GM19035 (cell line): ENCODE measurements around the gene RPL9.
"Not testable (repeated sequence)": the region's sequence is repeated elsewhere in the genome, so short reads cannot be mapped to it uniquely, and the experiment has no call there.

Source experiments
- ATAC-seq: cut with Tn5 transposase; IDR thresholded peaks from one replicate; pipeline ENCODE4 v1.9.1; 2021; ENCODE audit not compliant: unreplicated experiment

RPL9 gene

DNA sequence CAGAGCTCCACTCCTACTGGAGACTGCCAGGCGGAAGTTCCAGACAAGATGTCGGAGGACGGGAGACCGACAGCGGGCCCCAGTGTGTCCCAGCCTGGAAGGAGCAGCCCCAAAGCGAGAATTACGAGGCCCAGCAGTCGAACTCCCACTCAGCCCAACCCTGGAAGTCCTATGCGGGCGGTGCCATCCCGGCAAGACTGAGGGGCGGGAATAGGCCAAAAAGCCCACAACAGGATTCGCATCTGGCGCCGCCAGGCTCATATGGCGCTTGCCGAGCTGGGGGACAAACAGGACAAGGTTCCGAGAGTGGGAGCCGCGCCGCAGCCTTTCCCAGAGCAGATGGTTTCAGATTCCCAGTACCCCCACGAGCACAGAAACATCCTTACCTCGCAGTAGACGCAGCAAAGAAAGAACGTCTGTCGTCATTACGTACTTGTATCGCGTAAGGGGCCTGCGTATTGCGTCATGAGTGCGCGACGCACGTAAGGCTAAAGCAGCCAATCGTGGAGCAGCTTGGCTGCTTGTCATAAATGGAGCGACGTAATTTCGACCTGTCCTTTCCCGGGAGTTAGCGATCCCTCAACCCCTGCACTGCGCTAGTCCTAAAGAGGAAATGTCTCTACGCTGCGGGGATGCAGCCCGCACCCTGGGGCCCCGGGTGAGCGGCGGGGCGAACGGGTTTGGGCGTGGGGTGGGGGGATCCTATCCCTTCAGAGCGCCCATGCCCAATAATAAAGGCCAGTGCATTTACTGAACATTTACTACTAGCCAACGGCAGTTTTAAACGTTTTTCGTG lies at the start of gene RPL9, which contains the start of gene LIAS:
Gene RPL9, minus strand, starts transcription at position 418 of the 796 bp plus-strand sequence. CDS start 483 bp downstream, outside the sequence.
Gene LIAS, plus strand, starts transcription at position 552 of the 796 bp plus-strand sequence. Its CDS starts 62 bp downstream, at position 614.
- ATAC-seq, result peak; percentile 93

DNA sequence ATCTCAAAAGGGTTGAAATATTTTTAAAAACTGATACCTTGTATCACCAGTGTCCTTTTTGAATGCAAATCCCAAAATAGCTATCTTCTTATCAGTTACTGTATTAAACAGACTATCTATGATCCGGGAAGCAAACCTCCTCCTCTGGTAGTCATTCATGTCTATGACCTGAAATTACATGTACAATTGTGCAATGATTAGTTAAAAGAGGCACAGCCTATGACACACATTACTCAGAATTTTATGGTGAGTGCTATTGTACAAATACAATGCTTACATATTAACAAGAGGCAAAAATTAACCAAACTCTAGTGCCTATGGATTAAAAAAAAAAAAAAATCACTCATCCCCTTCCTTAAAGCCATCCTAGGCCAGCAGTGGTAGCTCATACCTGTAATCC lies 46.9 kb upstream of the RPL9 start:
- ATAC-seq, result no peak

DNA sequence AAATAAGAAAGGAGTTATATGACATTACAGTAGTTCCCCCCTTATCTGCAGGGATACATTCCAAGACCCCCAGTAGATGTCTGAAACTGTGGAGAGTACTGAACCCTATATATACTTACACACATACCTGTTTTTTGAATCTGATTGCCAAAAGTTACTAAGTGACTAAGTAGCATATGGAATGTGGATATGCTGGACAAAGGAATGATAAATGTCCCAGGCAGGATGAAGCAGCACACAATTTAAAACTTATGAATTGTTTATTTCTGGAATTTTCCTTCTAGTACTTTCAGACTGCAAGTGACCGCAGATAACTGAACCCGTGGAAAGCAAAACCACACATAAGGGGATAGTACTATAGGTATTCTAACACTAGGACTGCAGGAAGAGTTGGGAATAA lies 45.8 kb upstream of the RPL9 start:
- ATAC-seq, result no peak

DNA sequence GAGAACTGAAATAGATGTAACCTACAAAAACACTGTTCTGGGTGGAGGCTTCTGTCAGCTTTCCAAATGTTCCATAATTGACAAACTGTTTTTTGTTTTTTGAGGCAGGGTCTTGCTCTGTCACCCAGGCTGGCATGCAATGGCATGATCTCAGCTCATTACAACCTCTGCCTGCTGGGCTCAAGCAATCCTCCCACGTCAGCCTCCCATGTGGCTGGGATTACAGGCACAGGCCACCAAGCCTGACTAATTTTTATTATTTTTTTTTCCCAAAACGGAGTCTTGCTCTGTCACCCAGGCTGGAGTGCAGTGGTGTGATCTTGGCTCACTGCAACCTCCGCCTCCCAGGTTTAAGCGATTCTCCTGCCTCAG lies 43.9 kb upstream of the RPL9 start:
- ATAC-seq, result not testable (repeated sequence)

DNA sequence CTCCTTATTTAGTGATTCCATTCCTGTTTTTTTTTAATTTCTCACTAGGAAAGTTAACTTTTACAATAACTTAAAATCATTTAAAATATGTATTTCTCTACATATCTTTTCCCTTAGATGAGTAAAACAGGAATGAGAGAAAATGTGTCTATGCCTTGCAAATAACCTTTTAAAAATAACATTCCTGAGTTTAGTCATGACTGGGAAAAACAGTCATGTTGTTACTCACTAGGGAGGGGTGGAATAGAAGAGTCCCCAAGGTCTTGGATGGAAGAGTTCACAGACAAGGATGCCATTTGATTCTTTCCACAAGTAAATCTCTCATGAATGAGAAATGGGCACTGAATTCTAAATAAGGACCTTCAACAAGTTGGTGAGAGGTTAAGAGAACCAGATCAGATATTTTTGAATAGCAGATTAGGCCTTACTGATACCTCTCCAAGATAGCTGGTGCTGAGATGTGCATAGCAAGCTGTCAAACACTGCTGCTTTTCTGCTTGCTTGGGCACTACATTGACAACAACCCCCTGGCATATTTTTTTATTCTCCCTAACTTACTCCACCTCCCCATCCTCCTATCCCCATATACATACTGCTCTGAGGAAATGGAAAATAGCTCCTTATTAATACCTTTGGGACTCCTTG lies 43.4 kb upstream of the RPL9 start:
- no peak for ATAC-seq

DNA sequence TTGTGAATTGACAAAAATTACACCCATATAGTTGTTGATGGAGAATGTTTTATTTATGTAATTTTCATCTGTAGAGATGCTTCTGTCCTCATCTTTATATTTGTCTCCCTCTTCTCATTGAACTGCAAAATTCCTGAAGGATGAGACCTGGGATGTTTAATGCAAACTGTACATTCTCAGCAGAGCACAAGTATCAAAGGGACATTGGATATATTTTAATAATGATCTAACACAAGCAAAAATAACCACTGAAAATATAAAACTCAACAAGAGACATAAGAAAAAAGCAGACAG lies 40.0 kb upstream of the RPL9 start:
- ATAC-seq, result no peak

DNA sequence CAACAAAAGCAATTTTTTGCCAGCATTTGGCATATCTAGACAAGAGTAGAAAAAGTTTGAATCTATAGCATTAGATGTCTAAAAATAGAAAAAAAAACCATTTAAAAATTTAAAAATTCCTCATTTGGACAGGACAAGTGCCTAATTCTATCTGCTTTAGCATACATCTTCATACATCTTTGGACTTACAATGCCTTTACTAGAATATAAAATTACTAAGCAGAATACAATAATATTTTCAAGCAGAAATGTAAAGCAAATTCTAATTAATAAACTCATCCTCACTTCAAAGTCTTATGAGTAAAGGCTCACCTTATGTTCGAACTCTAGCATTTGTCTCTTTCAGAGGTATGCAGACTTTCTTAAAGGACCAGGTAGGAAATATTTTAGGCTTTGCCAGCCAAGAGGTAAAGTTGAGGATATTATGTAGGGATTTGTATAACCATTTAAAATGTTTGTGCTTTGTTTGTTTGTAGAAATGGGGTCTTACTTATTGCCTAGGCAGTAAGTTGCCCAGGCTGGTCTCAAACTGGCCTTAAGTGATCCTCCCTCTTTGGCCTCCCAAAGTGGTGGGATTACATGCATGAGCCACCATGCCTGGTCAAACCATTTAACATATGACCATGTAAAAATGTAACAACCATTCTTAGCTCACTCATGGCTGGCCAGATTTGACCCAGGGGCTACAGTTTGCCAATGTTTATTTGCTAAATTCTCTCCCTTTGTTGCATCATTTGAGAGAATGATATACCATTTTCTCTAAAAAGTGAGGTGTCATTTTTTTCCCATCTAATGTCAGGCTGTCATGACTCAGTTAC lies 39.4 kb upstream of the RPL9 start:
- ATAC-seq, result no peak

DNA sequence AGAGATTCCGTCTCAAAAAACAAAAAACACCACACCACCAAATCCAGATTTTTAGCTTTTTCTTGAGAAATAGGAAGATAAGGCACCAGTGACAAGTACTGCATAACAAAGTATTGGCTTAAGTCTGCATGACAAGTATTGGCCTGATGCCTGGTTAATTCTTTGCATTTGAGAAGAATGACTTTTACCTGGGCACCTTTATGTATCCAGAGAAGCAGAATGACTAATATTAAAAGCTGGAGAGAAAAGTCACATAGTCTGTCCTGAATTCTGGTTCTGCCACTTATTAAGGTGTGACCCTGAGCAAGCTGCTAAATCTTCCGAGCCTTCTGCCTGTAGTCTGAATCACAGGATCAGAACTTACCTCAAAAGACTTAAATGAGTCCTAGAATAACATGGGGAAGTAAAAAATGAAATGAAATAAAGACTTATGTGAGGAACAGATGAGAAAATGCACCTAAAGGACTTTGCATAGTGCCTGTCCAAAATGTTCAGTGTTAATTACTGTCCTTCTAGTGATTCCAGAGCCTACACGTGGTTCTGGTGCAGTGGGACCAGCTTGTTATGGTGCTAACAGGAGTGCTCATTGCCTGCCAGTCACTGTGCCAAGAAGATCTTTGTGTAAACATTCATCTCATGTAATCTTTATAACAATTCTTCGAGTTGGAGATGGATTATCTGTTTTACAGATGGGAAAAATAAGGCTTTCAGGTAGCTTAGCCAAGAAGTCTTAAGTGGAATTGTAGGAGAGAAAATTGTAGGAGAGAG lies 36.9 kb upstream of the RPL9 start:
- no peak for ATAC-seq

DNA sequence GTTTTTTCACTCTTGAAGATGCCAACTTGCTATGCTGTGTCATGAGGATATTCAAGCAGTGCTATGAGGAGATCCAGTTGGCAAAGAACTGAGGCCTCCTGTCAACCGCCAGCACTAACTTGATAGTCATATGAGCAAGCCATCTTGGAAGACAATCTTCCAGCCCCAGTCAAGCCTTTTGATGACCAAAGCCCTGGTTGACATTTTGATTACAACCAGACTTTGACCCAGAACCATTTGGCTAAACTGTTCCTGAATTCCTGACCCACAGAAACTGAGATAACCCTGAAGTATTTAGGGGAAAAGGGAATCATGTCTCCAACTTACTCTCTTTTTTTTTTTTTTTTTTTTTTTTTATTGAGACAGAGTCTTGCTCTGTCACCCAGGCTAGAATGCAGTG lies 35.6 kb upstream of the RPL9 start:
- ATAC-seq, result no peak

DNA sequence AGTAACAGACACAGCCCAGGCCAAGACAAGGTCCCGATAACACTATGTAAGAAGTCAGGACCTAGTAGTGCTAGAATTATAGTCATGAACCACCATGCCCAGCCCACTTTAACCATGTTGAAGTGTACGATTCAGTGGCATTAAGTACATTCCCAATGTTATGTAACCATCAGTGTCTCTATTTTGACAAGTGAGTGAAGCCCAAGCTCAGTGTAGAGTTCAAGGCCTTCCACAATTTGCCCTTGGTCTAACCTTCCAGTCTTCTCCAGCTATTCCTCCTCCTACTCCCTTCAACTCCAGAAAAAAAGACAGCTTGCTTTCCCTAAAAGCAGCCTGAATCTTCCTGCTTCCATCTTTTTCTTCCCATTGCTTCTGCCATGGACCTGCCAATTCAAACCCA lies 31.6 kb upstream of the RPL9 start:
- no peak for ATAC-seq

DNA sequence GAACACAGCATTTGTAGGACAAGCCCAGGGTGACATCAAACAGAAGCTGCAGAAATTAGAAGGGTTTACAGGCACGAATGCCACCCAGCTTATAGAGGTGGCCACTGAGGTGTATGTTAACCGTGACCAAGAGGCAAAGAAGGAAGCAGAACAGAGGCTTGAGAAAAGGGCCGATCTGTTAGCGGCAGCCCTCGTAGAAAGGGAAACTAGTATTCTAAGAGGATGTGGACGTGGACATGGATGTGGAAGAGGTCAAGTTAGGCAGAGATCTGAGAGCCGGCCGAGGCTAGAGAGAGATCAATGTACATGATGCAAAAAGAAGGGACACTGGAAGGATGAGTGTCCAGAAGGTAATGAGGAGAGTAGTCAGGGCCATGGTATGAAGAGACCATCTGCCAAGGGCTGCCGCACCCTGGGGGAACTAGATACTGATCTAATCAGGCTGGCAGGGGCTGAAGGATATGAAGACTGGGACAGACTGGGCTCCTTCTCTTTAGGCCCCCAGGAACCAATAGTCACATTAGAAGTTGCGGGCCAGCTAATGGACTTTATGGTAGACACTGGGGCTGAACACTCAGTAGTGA lies 27.6 kb upstream of the RPL9 start:
- no peak for ATAC-seq

DNA sequence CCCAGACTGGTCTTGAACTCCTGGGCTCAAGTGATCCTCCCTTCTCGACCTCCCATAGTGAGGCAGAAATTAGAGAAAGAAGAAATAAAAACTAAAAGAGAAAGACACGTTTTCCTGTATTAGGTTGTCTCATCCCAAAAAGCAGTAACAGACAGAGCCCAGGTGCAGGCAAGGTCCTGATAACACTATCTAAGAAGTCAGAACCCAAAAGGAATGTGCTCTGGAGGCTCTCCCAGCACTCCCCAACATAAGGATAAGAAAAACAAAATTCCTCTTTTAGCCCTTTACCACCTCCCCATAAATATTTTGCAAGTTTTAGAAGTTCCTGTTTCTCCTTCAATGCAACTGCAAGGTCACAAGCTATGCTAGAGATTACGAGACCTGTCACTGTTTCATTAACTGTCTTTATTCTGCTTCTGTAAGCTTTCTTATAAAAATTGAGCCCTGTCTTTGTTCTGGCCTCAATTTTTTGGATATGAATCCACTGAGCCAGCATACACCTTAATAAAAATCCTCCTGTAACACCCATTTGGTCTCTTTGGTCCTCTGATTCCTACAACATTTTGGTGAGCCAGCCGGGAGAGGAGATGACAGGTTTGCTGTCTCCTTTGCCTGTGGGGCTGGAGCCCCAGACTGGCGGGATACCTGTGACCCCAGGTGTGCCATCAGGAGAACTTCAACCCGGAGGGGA lies 26.0 kb upstream of the RPL9 start:
- no peak for ATAC-seq

DNA sequence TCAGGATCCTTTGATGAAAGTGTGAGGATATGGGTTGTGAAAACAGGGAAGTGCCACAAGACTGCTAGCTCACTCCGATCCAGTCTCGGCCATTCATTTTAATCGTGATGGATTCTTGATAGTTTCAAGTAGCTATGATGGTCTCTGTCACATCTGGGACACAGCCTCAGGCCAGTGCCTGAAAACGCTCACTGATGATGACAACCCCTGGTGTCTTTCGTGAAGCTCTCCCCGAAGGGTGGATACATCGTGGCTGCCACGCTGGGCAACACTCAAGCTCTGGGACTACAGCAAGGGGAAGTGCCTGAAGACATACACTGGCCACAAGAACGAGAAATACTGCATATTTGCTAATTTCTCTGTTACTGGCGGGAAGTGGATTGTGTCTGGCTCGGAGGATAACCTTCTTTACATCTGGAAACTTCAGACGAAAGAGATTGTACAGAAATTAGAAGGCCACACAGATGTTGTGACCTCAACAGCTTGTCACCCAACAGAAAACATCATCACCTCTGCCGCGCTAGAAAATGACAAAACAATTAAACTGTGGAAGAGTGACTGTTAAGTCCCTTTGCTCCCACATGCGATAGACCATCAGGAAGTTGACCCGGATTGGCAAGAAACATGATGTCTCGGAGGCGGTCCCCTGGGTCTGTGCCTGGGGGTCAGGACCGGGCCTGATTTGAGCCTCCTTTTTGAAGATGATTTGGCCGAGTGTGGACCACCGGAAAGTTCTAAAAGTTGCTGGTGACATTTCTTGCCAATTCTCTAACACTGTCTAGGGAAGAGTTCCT lies 22.4 kb upstream of the RPL9 start:
- no peak for ATAC-seq

DNA sequence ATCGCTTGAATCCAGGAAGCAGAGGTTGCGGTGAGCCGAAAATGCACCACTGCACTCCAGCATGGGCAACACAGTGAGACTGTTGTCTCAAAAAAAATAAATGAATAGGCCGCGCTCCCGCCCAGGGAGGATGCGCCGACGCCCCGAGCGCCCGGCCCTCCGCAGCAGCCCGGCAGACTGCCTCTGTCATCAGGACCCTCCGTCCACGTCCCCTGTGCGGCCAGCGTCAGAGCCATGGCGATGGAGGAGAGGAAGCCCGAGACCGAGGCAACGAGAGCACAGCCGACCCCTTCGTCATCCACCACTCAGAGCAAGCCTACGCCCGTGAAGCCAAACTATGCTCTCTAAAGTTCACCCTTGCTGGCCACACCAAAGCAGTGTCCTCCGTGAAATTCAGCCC lies 21.5 kb upstream of the RPL9 start:
- ATAC-seq, result no peak

DNA sequence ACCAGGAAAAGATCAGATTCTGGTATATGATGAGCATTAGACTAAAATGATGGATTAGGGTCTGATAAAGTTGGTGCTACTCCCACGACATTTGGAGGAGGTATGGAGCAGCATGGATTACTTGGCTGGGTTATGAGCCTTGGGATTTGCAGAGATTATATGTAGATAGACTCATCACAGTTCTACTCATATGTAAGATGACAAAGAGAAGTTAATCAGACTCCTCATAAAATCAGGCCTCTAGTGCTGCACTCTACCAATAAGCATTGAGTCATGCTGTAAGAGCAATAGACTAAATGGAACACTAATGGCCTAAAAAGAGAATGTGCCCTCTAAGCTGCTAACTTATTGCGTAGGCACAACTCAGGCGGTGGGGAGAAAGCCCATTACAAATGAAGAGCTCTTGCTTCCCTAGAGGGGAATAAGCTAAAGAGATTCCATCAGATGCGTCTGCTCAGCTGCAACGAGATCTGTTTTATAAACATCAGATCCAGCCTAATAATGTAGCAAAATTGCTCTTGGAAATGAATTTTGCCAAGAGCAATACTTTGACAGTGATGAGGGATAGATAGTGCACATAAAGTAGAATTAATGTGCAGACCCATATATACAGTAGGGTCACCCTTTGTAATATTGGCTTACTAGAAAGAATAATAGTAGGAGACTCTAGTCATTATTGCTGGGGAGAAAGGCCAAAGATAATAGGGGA lies 17.6 kb upstream of the RPL9 start:
- no peak for ATAC-seq

DNA sequence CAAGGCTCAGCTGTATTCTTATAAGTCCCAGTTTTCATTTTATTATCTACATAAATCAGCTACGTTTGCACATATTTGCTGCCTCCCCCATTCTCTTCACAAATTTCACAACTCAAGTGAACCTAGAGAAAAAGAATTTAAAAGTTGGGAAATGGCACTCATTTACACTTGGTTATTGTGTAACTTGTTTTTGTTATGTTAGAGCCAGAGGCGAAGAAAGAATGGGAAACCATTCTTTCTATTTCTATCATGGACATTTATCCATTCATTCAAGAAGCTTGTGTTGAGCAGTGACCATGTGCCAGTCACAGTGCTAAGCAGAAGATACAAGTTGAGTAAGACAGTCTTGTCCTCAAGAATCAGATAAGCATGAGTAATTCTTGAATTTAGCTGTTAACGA lies 13.7 kb upstream of the RPL9 start:
- ATAC-seq, result no peak

DNA sequence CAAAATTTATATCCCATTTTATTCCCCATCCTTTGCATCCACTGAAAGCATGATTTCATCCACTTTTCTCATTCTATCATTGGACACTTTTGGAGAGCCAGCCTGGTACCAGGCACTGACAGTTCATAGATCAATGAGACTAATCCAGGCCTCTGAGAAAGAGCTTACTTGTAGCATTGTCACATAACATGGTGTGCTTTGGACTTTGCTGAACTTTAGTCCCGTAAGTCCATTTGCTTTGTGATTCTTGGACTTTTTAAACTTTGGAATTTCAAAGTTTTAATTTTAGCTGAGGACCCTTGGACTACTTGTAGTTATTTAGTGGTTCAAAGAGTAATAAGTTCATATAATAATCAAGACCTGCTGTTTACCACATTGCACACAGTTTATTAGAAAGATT lies 11.7 kb upstream of the RPL9 start:
- no peak for ATAC-seq

DNA sequence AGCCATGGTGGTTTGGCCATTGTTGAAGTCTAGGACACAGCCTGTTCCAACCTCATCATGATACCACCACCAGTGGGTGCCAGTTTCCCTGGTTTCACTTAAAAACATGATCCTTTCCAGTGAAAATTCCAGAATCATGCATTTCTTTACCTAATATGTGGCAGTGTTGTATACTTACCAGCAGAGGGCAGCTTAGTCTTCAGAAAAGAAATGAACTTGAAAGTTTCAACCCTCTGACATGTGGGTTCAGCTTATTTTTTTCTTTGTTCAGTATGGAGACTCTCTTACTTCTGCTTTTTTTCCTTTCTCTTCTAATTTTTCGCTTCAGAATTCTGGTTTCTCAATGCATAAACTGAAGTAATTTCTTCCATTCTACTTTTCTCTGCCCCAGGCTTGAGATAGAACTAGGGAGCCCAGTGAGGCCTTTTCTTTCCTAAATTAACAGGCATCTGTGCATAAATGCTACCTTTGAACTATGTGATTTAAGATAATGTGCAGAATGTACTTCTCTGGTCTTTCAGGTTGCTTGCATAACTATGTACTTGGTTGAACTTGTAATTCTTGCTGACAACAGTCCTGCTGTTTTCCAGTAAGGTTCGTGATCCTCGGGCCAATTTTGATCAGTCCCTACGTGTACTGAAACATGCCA lies 10.8 kb upstream of the RPL9 start:
- peak; percentile 90 for ATAC-seq
